Measurements from ENCODE around the gene MIEF2.
"Not testable (repeated sequence)": the region's sequence is repeated elsewhere in the genome, so short reads cannot be mapped to it uniquely, and the experiment has no call there.

MIEF2 gene, protein sequence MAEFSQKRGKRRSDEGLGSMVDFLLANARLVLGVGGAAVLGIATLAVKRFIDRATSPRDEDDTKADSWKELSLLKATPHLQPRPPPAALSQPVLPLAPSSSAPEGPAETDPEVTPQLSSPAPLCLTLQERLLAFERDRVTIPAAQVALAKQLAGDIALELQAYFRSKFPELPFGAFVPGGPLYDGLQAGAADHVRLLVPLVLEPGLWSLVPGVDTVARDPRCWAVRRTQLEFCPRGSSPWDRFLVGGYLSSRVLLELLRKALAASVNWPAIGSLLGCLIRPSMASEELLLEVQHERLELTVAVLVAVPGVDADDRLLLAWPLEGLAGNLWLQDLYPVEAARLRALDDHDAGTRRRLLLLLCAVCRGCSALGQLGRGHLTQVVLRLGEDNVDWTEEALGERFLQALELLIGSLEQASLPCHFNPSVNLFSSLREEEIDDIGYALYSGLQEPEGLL

DNA sequence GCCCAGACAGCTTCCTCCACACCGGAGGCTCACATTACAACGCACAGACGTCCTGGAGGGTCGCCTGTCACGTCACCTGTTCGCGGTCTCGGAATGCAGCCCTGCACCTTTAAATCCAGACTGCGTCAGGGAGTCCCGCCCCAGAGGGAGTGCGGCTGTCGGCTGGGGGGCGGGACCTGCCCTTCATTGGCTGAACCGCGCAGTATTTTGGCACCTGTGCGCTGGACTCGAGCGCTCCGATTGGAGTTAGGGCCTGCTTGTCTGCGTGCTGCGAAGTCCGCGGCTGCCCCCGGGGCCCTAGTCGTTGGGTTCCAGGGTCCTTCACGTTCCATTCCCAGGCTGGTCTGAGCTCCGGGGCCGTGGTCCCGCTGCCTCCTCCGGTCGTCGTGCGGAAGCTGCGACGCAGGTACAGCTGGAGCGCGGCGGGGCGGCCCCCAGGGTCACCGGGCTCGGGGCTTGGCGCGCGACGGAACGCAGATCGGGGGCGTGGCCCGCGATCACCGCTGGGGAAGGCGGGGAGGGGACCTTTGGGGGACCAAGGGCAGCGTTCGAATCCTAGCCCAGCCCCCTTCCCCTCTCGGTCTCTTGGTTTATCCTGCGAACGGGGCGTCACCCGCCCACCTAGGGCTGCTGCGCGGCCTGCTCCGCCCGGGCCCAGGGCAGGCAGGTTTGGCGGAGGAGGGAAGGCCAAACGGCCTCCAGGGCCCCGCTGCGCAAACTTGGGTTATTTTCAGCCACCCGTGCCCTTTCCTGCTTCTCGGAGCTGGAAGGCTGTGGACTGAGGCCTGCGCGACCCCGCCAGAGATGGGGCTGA lies at the start of gene MIEF2:
TSS of gene MIEF2 (plus strand) at position 331 of the 814 bp plus-strand sequence. CDS start 2,059 bp downstream, outside the sequence.
- peak; percentile 89 for DNase-seq (ENCODE audit: low read depth, low spot score)

DNA sequence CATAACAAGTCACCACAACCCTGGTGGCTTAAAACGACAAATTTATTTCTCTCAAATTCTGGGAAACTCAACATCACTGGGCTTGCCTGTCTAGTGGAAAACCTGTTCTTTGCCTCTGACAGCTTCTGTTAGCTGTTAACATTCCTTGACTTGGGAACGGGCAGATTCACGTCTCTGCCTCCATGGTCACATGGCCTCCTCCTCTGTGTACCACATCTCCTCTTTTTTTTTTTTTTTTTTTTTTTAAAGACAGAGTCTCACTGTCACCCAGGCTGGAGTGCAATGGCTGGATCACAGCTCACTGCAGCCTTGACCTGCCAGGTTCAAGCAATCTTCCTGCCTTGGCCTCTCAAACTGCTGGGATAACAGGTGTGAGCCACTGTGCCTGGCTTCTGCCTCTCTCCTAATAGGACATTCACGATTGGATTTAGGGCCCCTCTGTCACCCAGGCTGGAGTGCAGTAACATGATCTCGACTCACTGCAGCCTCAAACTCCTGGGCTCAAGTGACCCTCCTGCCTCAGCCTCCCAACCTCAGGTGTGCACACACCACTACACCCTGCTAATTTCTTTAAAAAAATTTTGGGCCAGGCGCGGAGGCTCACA lies 46.7 kb upstream of the MIEF2 start:
- DNase-seq (ENCODE audit: low read depth, low spot score) = no peak

DNA sequence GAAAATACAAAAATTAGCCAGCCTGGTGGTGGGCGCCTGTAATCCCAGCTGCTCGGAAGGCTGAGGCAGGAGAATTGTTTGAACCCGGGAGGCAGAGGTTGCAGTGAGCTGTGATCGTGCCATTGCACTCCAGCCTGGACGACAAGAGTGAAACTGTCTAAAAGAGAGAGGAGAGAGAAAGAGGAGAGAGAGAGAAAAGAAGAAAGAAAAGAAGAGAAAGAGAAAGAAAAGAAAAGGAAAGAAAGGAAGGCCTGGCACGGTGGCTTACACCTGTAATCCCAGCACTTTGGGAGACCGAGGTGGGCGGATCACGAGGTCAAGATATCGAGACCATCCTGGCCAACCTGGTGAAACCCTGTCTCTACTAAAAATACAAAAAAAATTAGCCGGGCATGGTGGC lies 43.6 kb upstream of the MIEF2 start:
- not testable (repeated sequence) for DNase-seq (ENCODE audit: low read depth, low spot score)

DNA sequence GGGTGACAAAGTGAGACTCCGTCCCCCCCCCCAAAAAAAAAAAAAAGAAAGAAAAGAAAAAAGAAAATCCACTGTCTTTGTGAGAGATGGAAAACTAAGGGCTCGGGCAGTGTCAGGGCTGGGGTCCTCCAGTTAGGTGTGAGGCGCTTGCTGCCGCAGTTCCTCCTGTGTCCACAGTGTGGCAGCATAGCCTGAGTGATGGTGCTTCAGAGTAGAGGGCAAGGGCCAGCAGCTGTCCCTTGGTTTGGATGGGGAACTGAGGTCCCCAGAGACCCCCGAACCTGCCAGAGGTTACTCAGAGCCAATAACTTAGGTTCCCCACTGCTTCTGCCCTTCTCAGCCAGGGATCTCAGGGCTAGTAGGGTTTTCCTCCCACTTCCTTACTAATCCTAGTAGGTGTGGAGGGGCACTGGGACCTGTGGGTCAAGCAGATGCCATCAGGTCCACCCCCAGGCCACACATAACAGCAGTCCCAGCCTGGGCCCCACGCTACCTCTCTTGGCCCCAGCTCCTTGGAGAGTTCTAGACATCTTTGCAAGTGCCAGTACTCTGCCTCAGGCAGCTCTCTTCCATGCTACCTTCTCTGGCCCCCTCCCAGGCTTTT lies 42.9 kb upstream of the MIEF2 start:
- DNase-seq (ENCODE audit: low read depth, low spot score) = peak; percentile 49

DNA sequence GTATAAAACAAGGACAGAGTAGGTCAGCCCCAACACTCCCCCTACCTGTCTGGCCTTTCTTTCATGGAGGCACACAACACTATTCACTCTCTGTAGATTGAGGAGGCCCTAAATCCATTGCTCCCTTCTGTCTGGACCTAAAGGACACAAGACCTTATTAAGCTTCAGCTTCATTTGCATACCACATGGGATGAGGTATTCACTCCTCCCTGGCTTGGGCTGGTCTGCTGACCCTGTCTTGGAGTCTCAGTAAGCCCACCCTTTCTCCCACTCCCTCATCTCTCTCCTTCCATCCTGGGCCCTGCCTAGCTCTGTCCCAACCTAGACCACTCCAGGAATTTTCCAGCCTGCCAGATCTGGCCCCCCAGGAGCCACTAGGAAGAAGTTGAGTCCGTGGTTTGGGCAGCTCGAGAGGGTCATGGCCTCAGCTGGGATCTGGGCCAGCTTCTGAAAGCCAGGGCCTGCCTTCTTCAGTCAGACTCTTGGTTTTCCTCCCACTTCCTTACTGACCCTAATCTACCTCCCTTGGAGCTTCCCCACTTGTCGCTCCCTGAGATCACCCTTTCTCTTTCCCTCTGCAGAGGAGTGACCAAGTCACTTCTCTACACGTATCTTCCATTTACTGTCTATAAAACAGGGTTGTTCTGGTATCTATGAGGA lies 41.6 kb upstream of the MIEF2 start:
- no peak for DNase-seq (ENCODE audit: low read depth, low spot score)

DNA sequence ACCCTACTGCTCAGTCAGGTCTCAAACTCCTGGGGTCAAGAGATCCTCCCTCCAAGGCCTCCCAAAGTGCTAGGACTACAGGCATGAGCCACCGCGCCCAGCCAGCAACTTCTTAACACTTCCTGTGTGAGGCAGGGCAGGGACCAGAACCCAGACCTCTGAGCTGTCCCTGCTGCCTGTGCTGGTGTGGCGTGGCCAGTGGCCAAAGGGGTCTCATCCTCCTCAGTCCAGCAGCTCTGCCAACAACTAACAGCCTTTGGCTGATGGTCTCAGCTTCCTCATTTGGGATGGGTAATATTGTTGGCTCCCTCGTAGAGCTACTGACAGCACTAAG lies 36.4 kb upstream of the MIEF2 start:
- DNase-seq (ENCODE audit: low read depth, low spot score) = no peak

DNA sequence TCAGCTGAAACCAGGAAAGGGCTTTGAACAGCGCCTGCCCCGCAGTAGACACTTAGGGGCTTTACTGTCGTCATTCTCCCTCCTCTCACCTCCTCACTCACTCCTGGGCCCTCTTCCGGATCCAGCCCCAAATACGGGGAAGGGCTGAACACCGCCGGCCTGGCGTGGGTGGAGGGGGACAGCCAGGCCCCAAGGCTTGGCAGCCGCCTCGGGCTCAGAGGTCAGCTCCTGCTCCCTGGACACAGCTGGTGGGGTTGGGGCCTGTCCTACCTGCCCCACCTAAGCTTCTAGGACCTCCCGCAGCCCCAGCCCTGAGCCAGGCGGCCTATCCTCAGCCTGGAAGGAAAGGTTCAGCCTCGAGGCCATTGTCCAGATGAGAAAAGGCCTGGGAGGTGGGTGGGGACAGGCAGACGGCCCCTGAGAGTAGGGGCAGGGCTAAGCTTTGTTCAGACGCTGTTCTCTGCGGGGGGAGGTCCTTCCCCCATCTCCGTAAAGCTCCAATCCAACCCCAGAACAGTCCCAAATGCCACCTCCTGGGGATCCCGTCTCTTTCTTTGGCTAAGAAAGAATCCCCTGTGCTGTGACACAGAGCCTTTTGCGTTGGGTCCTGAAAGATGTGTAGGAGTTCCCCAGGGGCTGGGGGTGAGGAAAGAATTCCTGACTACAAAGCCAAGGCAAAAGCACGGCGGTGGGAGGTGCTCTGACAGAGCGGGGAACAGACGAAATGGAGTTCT lies 35.9 kb upstream of the MIEF2 start:
- DNase-seq (ENCODE audit: low read depth, low spot score) = no peak

DNA sequence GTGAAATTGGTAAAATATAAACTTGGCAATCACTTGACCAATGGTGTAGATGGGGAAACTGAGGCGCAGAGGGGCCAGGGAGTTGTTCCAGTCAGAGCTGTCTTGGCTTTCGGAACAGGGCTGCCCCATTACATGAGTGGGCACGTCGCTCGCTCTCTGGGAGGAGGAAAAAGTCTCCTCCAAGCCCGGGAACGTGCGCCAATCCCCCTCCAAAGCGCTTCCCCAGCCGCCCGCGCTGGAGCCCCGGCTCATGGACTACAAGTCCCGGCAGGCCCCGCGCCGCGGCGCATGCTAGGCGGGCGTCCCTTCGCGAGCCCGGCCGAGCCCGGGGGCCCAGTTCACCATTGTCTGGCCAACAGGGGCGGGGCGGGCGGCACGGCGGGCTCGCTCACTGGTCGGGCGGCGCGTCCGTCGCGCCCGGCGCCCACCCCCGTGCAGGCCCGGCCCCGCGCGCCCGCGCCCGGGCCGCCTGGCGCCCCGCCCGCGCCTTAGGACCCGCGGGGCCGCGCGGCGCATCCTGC lies 35.3 kb upstream of the MIEF2 start, which contains the start of gene LLGL1:
TSS of gene LLGL1 (plus strand) at position 515 of the 521 bp plus-strand sequence. CDS start 48 bp downstream, outside the sequence.
- DNase-seq (ENCODE audit: low read depth, low spot score) = peak; percentile 92

DNA sequence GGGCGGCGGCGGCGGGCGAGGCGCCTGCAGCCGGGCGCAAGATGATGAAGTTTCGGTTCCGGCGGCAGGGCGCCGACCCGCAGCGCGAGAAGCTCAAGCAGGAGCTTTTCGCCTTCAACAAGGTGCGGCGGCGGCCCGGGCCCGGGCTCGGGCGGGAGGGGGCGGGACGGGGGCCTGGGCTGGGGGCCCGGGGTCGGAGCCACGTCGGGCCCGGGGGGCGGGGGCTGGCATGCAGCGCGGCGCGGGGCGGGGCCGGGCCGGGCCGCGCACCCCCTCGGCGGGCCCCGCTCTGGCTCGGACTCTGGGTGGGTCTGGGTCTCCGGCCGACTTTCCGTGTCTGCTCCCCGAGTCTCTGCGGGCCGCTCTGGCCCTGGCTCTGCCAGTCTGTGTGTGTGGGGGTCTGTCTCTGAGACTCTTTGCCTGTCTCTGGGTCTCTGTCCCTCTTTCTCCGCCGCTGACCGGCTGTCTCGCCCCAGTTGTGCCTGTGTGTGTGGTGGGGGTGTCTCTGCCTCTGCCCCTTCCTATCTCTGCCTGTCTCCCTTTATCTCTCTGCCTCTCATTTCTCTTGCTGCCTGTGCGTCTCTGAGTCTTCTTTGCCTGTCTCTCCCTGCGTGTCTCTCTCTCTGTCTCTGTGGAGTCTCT lies 34.7 kb upstream of the MIEF2 start:
- DNase-seq (ENCODE audit: low read depth, low spot score) = no peak

DNA sequence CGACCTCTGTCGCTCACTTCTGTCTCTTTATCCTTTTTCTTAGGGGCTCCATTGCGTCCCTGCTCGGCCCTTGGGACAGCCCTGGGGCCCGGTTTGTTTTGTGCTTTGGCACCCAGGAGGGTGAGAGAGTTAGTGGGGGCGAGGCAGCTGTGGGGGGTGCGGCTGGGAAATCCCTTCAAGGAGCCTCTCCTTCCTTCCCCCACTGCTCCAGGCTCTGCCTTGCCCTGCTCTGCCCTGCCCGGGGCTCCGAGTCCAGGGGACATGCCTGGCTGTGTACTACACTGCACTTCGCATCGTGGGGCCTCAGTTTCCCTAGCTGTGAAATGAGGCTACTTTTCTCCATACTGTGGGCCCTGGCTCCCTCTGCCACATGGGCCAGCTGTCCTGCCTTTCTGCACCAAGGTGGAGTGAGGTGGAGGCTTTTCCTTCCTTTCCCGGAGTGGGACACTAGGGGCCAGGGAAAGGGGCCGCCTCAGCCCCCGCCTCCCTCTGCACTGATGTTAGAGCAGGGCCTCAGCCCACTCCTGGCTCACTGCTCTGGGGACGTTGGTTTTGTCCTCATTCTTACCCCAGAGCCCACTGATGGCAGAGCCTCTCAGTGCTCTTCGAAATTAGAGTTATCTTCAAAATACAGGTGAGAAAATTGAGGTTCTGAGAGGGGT lies 34.0 kb upstream of the MIEF2 start:
- no peak for DNase-seq (ENCODE audit: low read depth, low spot score)

DNA sequence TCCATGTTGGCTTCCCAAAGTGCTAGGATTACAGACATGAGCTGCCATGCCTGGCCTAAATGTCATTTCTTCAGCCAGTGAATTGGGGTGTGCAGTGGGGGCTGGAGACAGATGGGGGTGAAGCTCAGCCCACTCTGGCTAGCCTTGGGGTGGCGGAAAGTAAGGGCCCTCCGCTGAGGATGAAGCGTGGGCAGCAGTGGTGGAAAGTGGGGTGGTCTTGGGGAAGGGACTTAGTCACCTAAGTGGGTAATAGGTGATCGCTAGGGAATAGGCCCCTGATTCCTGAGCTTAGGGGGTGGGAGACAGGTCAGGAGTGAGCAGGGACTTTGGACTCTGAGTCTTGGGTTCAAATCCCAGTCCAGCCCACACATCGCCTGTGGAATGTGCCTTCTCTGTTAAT lies 32.8 kb upstream of the MIEF2 start:
- DNase-seq (ENCODE audit: low read depth, low spot score) = no peak

DNA sequence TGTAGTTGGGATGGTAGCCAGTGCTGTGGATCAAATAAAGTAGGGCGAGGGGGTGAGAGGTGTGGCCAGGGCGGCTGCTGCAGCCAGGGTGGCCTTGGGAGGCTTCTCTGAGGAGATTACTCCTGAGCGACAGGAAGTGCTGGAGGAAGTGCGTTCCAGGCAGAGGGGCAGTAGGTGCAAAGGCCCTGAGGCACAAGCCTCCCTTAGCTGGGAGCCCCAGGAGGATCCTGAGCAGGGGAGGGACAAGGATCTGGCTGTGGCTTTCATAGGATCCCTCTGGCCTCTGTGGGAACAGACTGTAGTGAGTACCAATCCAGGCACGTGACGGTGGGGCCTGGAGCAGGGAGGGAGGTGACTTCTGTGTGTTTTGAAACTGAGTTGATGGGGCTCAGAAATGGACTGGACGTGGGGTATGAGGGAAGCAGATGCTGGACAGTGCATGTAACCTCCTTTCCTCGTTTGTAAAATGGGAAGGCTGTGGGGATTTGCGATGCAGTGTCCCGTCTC lies 32.2 kb upstream of the MIEF2 start:
- no peak for DNase-seq (ENCODE audit: low read depth, low spot score)

DNA sequence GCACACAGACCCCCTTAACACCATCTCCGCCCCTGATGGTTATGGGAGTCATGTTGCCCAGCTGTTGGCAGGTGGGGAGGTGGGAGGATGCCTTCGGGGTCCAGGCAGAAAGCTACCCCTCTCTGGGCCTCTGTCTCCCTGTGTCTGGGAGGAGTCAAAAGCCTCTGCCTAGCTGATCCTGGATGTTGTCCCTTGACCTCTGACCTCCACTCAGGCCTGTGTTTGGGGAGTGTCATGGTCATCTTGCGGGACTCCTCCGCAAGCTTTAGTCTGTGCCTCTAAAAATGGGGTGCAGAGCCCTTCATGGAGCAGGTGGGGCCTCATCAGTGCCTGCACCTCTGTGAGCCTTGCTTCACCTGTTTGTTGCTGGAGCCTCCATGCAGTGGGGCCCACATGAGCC lies 31.2 kb upstream of the MIEF2 start:
- no peak for DNase-seq (ENCODE audit: low read depth, low spot score)

DNA sequence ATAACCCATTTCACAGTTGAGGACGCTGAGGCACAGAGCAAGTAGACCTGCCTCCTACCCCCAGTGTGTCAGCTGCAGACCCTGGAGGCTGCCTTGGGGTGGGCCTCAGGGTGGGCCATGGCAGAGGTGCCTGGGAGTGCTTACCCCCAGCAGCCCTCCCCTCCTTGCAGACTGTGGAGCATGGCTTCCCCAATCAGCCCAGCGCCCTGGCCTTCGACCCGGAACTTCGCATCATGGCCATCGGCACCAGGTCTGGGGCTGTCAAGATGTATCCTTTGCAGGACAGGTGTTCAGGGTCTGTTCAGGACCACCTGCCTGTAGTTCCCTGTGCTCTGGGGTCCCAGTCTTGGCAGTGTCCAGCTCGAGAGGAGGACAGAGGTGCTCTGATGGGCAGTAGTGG lies 30.7 kb upstream of the MIEF2 start:
- DNase-seq (ENCODE audit: low read depth, low spot score) = no peak

DNA sequence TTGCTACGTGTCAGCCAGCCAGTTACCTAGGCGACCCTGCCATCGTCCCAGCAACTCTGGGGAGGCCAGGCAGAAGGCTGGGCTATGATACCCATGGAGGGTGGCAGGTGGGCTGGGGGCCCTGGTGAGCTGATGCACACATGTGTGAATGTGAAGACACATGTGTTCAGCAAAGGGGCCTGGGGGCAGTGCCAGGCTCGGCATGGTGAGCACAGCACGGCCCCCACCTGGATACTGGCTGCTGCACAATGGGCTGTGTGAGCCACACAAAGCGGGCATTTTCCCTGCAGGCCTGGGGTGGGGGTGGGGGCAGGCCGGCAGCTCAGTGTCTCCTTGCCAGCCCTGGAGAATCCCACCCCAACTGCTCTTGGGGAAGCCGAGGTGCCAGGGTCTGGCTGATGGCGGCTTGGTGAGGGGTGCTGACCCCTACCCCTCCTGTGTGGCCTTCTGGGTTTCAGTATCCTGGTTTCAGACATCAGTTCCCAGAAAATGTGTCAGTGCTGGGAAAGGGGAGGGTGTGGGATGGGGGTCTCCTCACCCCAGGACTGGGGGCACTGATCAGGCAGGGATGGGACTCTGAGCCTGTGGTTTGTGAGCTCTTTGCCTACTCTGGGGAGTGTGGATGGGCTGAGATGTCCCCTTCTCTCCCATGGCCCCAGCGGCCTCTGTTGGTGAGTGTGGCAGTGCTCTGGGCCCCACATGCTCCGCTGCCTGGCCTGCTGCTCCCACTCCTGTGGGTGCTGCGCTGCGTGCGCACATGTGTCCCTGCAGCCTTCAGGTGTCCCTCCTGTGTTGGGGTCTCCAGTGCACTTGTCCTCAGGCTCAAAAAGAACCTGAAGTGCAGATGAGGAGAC lies 29.9 kb upstream of the MIEF2 start:
- DNase-seq (ENCODE audit: low read depth, low spot score) = no peak

DNA sequence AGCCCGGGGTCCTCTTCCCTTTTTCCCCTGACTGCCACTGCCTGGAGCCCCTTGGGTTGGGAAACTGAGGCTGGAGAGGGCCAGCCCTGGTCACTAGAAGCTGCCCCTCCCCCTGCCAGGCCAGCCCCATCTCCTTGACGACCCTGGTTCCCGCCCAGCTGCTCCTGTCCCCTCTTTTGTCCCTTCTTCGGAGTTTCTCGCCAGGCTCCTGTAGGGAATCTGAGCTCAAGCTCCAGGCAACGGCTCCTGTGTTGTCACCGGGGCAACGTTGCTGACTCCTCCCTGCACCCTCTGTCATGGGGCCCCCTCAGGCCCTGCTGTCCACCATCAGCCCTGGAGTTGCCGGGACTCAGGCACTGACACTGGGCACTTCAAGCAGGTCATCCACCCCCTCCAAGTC lies 29.3 kb upstream of the MIEF2 start:
- DNase-seq (ENCODE audit: low read depth, low spot score) = no peak

DNA sequence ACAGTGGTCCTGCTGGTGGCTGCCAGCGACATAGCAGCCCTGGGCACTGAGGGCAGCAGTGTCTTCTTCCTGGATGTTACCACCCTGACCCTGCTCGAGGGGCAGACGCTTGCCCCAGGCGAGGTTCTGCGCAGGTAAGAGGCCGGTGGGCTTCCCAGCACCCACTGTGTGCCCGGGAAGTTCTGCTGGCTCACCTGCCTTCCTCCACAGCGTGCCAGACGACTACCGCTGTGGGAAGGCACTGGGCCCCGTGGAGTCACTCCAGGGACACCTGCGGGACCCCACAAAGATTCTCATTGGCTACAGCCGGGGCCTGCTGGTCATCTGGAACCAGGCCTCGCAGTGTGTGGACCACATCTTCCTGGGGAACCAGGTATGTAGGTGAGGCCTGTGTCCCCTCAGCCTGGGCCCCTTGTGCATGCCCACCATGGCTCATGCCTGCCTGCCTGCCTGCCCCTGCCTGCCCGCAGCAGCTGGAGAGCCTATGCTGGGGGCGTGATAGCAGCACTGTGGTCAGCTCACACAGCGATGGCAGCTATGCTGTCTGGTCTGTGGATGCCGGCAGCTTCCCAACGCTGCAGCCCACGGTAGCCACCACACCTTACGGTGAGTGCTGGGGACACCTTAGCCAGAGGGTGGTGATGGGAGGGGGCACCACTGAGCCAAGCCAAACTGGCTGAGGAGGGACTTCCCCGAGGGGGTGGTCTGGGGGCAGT lies 26.5 kb upstream of the MIEF2 start:
- no peak for DNase-seq (ENCODE audit: low read depth, low spot score)
